NCI-H187 (cell line): ENCODE results near the gene MEIS1.

ENCODE experiments used
- DNase-seq, 2 experiments: peaks; one replicate each; lab custom pipeline; 2025; lab: John Stamatoyannopoulos, UW

Gene MEIS1

DNA sequence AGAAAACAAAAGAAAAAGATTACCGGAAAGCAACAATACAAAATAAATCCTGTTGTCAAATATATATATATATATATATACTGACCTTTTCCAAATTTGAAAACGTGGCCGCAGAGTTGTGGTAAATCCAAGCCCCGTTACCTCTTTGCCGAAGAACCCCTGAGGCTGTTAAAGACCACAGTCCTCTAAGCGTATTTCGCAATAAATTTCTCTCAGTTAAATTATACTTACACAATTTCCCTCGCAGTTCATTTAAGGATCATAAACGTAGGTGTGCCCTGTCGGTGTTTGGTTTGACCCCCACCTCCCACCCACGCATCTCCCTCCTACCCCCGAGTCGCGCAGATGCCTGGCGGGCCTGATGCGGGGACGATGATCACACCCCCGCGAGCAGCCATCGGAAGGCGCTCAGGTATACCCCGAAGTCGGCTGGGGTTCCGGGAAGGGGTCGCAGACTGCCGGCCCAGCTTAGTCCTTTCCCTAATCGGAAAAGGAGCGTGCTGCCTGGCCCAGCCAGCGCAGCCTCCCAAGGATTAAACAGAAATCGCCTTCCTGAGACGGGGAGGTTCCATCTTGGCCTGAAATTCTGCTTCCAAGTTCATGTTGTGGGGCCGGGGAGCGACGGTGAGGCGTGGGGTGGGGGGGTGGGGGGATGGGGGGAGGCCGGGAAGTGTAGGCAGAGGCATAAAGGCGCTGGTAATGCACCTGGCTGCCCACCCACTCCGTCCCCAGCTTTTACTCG, 2.9 kb upstream of the MEIS1 start:
- no peak for DNase-seq

DNA sequence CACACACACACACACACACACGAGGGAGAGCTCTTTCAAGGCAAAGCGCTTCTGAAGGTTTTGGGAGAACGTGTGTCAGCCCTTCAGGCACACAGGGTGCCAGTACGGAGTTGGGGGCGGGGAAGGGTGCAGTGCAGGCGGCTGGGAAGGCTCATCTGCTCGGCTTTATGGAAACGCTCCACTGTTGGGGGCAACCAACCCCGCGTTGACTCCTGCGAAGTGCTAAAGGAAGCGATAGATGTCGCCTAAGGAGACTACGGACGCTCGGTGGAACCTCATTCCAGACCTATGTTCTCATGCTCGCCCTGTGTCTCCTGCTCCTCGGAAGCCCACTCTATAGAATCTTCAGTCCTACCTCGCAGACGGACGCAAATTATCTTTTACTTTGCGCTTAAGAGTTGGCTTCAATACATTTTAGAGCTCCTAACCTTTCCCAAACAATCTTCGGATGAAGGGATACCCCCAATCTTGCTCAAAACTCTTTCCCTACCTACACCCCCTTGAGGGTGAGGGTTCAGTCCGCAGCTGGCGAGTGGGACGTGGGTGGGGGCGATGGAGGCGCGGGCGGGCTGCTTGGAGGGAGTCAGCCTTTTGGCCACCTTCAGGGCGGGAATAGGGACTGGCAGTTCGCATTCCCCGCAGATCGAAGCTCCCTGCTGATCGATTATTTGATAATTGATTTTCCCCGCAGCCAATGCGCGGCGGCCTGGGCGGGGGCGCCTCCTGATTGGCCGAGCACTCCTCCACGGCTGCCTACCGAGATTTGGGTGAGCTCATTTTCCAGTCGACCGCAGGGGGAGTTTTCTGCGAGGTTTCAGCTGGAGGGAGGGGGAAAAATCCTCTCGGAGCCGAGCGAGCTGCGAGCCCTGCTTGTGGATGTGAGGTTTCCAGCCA, 1.9 kb upstream of the MEIS1 start:
- DNase-seq = peak in 1 of 2 experiments; percentile 96

DNA sequence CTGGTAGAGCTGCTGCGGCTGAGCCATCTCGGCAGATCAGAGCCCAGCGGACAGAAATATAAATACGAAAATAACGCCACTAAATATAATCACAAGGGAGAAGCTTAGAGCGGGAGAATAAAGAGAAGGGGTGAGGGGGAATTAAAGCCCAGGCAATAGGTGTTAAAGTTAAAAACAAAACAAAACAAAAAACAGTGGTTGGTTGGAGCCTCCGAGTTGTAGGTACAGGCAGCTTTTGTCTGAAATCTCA, 1.3 kb upstream of the MEIS1 start:
- DNase-seq = peak in 1 of 2 experiments; percentile 84

DNA sequence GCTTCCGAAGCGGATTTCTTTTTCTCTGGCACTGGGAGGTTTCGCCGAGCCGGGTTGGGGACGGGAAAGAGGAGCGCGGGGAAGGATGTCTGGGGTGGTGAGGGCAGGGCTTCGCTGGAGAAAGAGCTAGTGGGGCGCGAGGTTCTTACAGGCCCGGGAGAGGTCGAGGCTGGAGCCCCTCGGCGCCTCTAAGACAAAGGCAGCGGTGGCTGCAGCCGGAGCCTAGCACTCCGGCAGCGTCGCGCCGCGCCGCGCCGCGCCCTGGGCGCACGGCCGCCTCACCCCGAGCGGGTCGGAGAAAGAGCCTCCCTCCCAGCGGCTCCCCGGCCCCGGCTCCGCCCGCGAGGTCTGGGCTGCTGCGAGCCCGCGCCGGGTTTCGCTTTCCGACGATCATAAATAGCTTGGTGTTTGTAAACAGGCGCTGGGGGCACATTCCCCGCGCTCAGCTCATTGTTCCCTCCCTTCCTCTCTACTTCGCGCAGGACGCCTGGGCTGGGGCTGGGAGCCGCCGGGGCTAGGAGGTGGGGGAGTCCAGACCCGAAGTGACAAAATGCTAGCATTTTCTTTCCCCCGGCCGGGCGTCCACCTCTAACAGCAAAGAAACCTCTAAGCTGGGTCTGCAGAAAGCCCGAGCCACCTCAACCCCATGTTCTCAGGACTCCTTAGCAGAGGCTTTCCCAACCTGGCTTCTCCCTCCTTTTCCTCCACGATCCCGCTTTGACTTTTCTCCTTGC, 813 bp upstream of the MEIS1 start:
- DNase-seq = peak; percentile 69 to 79

DNA sequence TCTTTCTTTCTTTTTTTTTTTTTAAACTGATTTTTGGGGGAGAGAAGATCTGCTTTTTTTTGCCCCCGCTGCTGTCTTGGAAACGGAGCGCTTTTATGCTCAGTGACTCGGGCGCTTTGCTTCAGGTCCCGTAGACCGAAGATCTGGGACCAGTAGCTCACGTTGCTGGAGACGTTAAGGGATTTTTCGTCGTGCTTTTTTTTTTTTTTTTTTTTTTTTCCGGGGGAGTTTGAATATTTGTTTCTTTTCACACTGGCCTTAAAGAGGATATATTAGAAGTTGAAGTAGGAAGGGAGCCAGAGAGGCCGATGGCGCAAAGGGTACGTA, 587 bp downstream of the MEIS1 start:
- no peak for DNase-seq

DNA sequence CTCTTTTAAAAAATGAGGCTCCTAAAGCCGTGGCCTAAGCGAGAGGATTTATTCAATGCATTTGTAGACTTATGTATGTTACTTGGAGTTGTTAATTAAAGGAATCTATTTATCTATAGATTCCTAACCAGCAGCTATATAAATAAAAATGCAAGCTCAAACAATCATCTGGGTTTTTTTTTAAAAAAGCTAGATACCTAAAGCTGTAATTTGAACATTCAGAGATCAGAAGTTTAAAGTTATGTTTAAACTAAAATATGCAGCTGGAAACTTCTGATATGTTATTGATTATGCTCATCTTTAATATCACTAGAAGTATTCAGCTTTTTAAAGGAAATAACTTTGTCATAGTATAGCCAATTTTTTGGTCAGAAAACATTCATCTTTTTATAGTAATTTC, 1.0 kb downstream of the MEIS1 start:
- DNase-seq = no peak

DNA sequence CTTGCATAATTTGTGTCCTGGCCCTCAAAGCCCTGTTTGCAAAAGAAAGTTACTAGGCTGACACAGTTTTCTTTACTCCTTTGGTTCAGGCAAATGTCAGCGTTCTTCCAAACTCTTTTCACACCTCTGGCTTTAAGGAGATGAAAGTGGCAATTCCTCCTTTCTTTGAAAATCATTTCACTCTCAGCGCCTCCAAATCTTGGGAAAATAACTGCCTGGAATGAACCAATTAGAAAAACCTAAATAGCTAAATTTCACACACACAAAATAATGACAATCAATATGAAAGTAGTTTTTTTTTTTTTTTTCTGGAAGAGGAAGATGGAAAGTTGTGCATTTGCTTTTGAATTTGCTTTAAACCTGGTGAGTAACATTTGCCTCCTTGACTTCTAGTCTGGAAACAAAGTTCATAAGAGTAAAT, 1.7 kb downstream of the MEIS1 start:
- DNase-seq = no peak

DNA sequence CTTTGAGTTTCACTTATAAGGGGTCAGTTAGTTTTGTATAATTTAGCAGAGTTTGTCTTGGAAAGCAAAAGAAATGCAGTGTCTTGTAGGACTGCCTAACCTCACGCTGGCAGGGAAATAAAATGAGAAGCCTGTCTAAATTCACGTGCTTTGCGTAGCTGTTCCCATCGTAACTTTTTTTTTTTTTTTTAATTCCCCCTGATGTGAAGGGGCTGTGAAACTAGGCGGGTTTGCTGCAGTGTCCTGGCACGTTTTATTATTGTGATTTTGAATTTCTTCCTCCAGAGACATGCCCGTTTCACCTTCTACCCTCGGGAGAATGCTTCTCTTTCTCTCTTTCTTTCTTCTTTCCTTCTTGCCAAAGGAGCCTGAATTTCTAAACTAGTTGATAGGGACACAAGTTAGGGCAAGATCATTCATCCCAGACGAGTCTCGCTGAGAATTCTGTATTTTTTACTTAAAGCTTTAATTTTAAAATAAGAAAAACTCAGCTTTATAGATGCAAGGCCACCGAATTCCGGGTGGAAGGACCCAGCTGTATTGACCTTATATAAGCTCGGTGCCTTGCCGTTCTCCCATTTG, 2.3 kb downstream of the MEIS1 start:
- no peak for DNase-seq

DNA sequence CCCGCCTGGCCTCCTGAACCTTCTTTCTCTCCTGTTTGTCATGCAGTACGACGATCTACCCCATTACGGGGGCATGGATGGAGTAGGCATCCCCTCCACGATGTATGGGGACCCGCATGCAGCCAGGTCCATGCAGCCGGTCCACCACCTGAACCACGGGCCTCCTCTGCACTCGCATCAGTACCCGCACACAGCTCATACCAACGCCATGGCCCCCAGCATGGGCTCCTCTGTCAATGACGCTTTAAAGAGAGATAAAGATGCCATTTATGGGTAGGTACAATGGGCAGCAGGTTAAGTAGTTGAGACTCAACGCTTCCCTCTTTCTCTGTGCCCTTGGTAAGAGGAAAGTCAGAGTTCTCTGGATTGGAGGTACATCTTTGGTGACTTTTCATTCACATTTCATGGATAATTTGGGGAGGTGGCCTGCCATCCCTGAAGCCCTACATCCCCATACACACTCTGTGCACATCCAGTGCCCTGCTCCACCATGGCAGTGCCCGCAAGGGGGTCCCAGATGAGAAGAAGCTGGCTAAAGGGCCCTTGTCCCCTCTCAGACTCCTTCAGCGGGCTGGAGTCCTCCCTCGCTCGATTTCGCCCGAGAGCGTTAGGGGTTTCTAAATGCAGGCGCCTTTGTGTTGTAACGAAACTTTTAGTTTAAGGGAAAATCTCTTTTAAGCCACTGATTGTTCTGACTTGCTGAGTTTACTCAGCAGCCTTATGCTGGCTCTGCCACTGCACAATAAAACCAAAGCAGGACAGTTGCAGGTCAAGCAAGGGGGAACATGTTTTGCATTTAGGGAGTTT, 3.0 kb downstream of the MEIS1 start:
- DNase-seq = no peak

DNA sequence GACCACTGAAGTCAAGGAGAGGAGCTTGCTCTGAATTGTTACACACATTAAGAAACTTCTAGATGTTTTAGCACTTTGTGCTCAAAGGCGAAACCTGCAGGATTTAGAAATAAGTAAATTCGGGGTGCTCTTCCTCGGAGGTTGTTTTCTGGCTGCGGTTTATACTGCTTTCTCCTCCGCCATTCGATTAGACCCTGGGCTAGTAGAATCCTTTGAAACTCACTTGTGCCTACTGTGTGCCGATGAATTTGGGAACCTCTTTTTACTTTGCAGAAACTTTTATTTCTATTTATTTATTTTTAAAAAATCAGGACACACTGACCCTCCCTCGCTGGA, 3.5 kb downstream of the MEIS1 start:
- no peak for DNase-seq

DNA sequence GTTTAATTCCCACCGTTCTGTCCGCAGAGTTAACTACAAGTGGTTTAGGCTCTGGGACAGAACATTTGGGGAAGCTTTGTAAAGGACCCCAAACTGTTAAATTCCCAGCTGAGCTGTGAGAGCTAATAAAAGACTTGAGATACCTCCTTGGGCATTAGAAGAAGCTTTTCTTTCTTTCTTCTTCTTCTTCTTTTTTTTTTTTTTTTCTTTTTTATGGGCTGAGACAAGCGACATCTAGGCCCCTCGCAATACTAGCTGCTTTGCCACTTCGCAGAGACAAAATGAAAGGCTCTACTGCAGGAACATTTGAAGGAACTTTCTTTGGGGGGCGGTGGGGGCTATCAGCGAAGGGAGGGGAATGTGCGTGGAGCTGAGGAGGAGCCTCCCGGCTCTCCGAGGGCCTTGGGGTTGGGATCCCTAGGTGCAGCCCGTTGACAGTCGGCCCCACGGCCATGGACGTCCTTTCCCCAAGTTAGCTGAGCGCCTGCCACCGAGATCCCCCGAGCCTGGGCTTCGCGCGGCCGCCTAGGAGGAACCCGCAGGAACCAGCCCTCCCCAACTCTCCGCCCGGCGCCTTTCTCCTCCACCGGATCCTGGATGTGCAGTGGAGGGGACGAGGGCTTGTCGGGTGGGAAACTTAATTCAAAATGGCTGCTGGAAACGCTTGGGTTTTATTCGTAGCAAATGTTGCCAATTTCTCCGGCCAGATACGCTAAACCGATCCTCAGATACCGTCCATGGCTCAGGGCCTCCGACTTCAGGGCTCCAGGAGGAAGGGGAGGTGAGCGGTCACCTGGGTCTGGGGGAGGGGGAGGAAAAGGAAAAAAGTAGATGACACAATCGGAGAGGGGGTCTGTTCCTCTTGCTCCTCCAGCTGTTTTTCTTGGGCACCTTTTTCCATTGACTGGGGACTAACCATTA, 4.2 kb downstream of the MEIS1 start:
- DNase-seq = no peak

DNA sequence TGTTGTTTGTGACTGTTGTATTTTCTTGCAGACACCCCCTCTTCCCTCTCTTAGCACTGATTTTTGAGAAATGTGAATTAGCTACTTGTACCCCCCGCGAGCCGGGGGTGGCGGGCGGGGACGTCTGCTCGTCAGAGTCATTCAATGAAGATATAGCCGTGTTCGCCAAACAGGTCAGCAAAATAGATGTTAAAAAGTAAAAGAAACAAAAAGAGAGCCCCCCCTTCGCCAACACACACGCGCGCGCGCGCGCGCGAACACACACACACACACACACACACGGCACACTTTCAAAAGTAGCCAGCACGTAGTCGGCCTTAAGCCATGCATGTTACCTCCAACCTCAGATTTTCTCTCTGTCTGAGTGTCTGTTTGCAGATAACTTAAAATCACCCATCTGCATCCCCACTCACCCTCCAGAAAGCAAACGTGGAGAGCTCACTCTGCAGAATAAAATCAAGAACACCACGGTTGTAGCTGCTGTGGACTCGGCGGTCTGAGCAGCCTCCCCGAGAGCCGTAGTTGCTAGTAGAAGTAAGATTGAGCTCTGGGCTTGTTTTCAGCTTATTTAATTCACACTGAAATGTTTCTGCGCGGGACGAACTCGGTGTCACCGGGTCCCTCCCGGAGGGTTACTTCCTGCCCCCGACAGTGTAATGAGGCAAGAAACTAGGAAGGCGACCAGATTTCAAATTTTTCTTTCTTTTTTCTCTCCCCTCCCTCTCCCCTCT, 5.1 kb downstream of the MEIS1 start:
- no peak for DNase-seq

DNA sequence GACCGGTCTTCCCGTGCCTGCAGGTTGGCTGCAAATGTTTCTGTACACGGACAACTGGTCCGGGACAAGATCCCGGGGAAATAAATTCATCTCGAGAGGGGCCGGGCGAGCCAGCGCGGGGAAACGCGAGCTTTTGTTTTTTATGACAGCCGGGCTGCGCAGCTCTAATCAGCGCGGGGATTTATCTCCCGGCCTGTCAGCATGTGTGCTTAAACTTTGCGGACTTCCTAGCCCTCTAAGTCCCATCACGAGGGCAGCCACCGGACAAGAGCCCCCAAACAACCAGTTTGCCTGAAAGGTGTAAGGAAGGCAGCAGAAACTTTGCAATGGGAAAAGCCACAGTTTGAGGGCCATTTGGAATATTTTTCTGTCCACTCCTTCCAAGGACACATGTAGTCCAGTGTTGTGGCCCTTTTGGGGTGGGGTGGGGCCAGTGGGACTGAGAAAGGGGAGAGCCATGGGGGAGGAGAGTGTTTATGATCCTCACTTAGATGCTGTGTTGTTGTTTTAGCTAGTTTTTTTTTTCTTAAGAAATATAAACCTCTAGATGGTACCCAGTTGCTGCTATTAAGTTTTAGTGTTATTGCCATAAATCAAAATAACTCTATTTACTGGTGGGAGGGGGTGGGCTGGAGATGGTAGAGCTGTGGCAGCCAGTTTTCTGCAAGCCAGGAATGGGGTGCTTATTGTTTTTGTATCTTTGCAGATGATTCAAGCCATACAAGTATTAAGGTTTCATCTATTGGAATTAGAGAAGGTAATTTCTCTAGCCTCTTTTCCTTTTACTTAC, 6.0 kb downstream of the MEIS1 start:
- no peak for DNase-seq

DNA sequence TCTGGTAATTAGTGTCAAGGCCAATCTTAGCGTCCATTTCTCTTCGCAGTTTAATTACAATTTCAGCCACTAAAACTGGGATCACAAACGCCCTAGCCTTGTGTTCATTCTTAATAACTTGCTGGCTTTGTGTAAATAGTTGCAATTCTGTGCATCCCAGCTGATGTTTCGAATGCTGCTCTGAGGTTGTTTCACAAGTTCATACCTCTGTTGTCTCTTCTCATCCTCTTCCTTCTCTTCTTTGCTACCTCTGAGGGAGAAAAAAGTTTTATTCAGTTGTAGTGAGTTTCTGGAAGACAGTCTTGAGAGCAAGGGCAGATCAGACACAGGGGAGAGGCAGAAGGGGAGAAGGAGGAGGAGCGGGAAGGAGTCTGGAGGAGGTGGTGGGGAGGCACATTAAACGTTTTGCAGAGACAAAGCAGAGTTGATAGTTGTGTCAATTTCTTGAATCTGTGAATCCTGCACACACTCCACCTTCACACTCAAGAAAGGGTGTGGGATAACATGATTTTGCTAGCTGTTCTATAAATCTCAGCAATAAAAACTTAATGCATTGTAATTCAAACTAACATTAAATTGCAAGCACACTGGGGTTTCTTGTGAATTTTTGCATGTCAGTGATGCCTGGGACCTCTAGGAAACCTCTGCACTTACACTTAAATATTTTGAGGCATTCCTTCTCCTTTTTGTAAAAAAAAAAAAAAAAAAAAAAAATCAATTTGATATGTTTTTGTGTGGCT, 6.8 kb downstream of the MEIS1 start:
- no peak for DNase-seq

DNA sequence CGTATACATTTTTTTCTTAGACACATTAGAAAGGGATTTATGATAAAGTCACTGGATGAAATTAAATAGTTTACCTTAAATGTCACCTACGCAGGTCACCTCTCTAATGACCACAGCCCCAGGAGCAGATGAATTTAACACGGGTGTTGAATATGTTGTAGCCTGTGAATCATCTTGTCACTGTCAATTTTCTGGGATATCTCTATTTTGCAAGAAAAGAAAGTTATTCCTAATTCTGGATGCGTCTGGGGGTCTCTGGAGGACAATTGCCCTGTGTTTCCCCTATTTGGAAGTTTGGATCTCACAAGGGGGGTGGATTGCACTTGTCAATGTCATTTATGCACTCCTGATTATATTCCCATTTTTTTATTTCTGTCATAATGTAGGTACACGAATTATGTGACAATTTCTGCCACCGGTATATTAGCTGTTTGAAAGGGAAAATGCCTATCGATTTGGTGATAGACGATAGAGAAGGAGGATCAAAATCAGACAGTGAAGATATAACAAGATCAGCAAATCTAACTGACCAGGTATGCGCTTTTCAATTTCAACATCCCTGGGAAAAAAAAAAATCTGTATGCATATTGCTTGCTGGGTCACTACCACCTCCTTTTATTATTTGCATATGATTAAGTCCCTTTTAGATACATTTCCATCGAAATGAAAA, 7.7 kb downstream of the MEIS1 start:
- DNase-seq = no peak

DNA sequence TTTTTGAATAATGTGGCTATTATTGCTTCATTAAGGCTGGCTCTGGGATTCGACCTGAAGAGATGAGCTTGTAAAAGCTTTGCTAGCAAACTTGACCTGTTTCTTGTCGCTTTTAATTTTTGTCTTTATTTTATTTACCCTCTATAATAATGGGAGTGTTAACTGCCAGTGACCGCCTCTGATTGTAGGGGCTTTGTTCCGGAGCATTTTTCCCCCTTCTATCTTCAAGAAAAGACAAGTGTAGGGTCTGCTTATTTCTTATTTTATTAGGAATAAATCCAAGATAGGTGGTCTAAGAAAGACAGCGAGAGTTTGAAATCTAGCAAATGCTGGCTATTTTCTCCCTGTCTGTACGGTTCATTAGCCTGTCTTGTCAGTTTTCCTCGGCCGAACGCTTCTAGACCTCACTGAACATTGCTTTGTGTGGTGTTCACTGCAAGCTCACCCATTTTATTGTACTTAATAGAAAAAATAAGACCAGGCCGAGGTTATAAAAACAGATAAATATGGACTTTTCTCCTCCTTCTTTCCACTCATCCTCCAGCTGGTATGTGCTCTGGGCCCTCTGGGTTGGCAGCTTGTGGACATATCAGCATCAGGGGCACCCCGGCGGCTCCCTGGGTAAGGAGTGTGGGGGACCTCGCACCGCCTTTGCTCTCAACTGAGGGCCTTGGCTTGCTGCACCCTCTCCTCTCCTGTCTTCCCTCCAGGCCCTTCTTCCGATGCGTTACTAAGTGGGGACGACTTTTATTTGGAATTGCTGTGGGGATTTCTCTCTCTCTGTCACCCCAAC, 8.5 kb downstream of the MEIS1 start:
- DNase-seq = no peak
